HCT116 (cell line): ENCODE data around the gene ARHGAP31. TPM values are rescaled to one million over a fixed set of nuclear protein-coding genes. Genes with fewer than 3 reads are reported as not detected.

ENCODE experiments used
- ATAC-seq: fragments of 200-7000 bp; cut with Tn5 transposase; 2 replicates; pipeline ENCODE4 v1.9.1; 2020; ENCODE audit warnings: mild to moderate bottlenecking, moderate library complexity
- BruUV-seq: library from RNA; stranded (reverse); fragments of 400-500 nt; replicated peaks from 2 replicates; lab custom pipeline; 2021; lab: Mats Ljungman, UMichigan
- CTCF ChIA-PET: fragments of 300-600 bp; sonication (Branson Sonifier 250); formaldehyde crosslinking; loops from one replicate; lab custom pipeline; 2021; ENCODE audit warnings: antibody characterized with exemption; lab: Charles Lee
- POLR2A ChIA-PET: fragments of 300-600, 350-600 bp; sonication (Branson Sonifier 250); formaldehyde crosslinking; loops from one replicate; lab custom pipeline; 2021; ENCODE audit warnings: antibody characterized with exemption; lab: Charles Lee
- RAD21 ChIA-PET, 2 experiments: fragments of 300-600 bp; sonication (Branson Sonifier 250); formaldehyde crosslinking; loops; one replicate each; lab custom pipeline; 2023; ENCODE audit warnings: low total read pairs in 2 of 2; ENCODE audit not compliant: uncharacterized antibody in 2 of 2, unreplicated experiment in 2 of 2, low non-redundant PET in 1 of 2; lab: Charles Lee
- DNase-seq: peaks from one replicate; pipeline ENCODE4 v3.0.0-alpha.2; 2010; ENCODE audit warnings: low read depth, low spot score
- H2AFZ ChIP-seq: fragments of 200-600 bp; shearing (Covaris generic), sonication (generic); 2 replicates; pipeline ENCODE4 v1.6.1; 2017; ENCODE audit warnings: low read depth, mixed run types, mixed read lengths, antibody characterized with exemption, low read length; ENCODE audit not compliant: poor library complexity, severe bottlenecking
- H3K27ac ChIP-seq: 2 replicates; pipeline ENCODE4 v1.5.1; 2012; ENCODE audit warnings: low read depth, low read length
- H3K27me3 ChIP-seq: fragments of 200-600 bp; sonication (generic); 2 replicates; pipeline ENCODE4 v1.6.1; 2016; ENCODE audit warnings: mixed run types, low read length, mixed read lengths; ENCODE audit not compliant: insufficient read depth
- H3K36me3 ChIP-seq, 2 experiments: fragments of 200-500 bp in 1 of 2; fragments of 200-600 bp in 1 of 2; sonication (Bioruptor generic) in 1 of 2; sonication (generic) in 1 of 2; 2 replicates each; pipeline versions ENCODE4 v1.5.1 to v1.6.1; 2014 to 2016; ENCODE audit warnings: low read length in 2 of 2, inconsistent platforms in 1 of 2, mixed read lengths in 1 of 2, mixed run types in 1 of 2; ENCODE audit not compliant: insufficient read depth in 2 of 2, control insufficient read depth in 1 of 2
- H3K4me1 ChIP-seq, 2 experiments: fragments of 200-600 bp in 1 of 2; sonication (generic) in 1 of 2; 2 replicates each; pipeline versions ENCODE4 v1.5.1 to v1.6.1; 2012 to 2017; ENCODE audit warnings: low read length in 2 of 2, inconsistent platforms in 1 of 2, mild to moderate bottlenecking in 1 of 2, mixed read lengths in 1 of 2, mixed run types in 1 of 2, moderate library complexity in 1 of 2; ENCODE audit not compliant: insufficient read depth in 2 of 2, control insufficient read depth in 1 of 2
- H3K4me2 ChIP-seq: fragments of 200-600 bp; sonication (generic); 2 replicates; pipeline ENCODE4 v1.6.1; 2017; ENCODE audit warnings: mixed run types, low read length, mixed read lengths
- H3K4me3 ChIP-seq, 2 experiments: fragments of 200-600 bp in 1 of 2; sonication (generic) in 1 of 2; replicated peaks in 1 of 2; 2 replicates each; pipeline ENCODE4 v1.5.1; 2011 to 2016; ENCODE audit warnings: low read length in 2 of 2, control low read depth in 1 of 2, low read depth in 1 of 2, mild to moderate bottlenecking in 1 of 2, mixed read lengths in 1 of 2, mixed run types in 1 of 2
- H3K79me2 ChIP-seq: fragments of 200-600 bp; sonication (generic); 2 replicates; pipeline ENCODE4 v1.6.1; 2017; ENCODE audit warnings: mild to moderate bottlenecking, mixed run types, low read length, moderate library complexity, mixed read lengths; ENCODE audit not compliant: insufficient read depth
- H3K9ac ChIP-seq: fragments of 200-600 bp; sonication (generic); 2 replicates; pipeline ENCODE4 v1.6.1; 2016; ENCODE audit warnings: low read length, mixed read lengths
- H3K9me2 ChIP-seq: fragments of 200-600 bp; sonication (generic), shearing (Covaris generic); 2 replicates; pipeline ENCODE4 v1.6.1; 2017; ENCODE audit warnings: mixed run types, mild to moderate bottlenecking, moderate library complexity; ENCODE audit not compliant: insufficient read depth
- H3K9me3 ChIP-seq, 2 experiments: fragments of 200-500 bp in 1 of 2; fragments of 200-600 bp in 1 of 2; sonication (Bioruptor generic) in 1 of 2; sonication (generic) in 1 of 2; 2 replicates each; pipeline ENCODE4 v1.6.1; 2014 to 2017; ENCODE audit warnings: low read length in 2 of 2, mixed read lengths in 2 of 2, inconsistent platforms in 1 of 2, low read depth in 1 of 2, mild to moderate bottlenecking in 1 of 2, mixed run types in 1 of 2, moderate library complexity in 1 of 2; ENCODE audit not compliant: control insufficient read depth in 1 of 2, insufficient read depth in 1 of 2
- H4K20me1 ChIP-seq: fragments of 200-600 bp; sonication (generic), shearing (Covaris generic); 2 replicates; pipeline ENCODE4 v1.6.1; 2017; ENCODE audit warnings: mixed run types, mild to moderate bottlenecking, moderate library complexity; ENCODE audit not compliant: insufficient read depth
- CBX3 ChIP-seq: IDR thresholded peaks from 2 replicates; pipeline ENCODE4 v1.6.1; 2012; ENCODE audit warnings: low read depth
- CTCF ChIP-seq, 3 experiments: fragments of 200-600 bp in 1 of 3; sonication (generic) in 1 of 3; IDR thresholded peaks in 2 of 3; conservative IDR thresholded peaks in 1 of 3; 2 replicates each; pipeline ENCODE4 v1.5.1; 2012 to 2017; ENCODE audit warnings: low read depth in 2 of 3, low read length in 2 of 3, antibody characterized with exemption in 1 of 3, borderline replicate concordance in 1 of 3, control low read depth in 1 of 3, mild to moderate bottlenecking in 1 of 3, mixed read lengths in 1 of 3, mixed run types in 1 of 3, moderate library complexity in 1 of 3; ENCODE audit not compliant: insufficient read depth in 1 of 3
- JUND ChIP-seq: IDR thresholded peaks from 2 replicates; pipeline ENCODE4 v1.6.1; 2012
- MAX ChIP-seq: IDR thresholded peaks from 2 replicates; pipeline ENCODE4 v1.6.1; 2012
- POLR2A ChIP-seq: IDR thresholded peaks from 2 replicates; pipeline ENCODE4 v1.7.0; 2011; ENCODE audit warnings: borderline replicate concordance; ENCODE audit not compliant: insufficient read depth, insufficient read length; ENCODE audit errors: extremely low read depth
- POLR2AphosphoS5 ChIP-seq: IDR thresholded peaks from 2 replicates; pipeline ENCODE4 v1.6.1; 2011; ENCODE audit warnings: mild to moderate bottlenecking, low read depth, low read length, moderate library complexity
- REST ChIP-seq: IDR thresholded peaks from 2 replicates; pipeline ENCODE4 v1.6.1; 2012; ENCODE audit warnings: low read depth
- SP1 ChIP-seq: IDR thresholded peaks from 2 replicates; pipeline ENCODE4 v1.6.1; 2012; ENCODE audit warnings: low read depth
- TCF7L2 ChIP-seq: IDR thresholded peaks from 2 replicates; pipeline ENCODE4 v1.7.0; 2011; ENCODE audit warnings: borderline replicate concordance, inconsistent platforms; ENCODE audit not compliant: insufficient read depth, insufficient read length; ENCODE audit errors: extremely low read depth
- YY1 ChIP-seq: IDR thresholded peaks from 2 replicates; pipeline ENCODE4 v1.6.1; 2011; ENCODE audit warnings: low read length, low read depth, moderate library complexity, mild to moderate bottlenecking; ENCODE audit not compliant: insufficient replicate concordance; ENCODE audit errors: extremely low read depth
- ZFX ChIP-seq: fragments of 450-650 bp; IDR thresholded peaks from 2 replicates; pipeline ENCODE4 v1.6.1; 2017
- intact Hi-C: fragments of 100-400 bp; cut with micrococcal nuclease; formaldehyde crosslinking; loops from 2 replicates; pipeline ENCODE4 v1.10.0; 2022
- total RNA-seq: library from RNA; stranded (reverse); gene quantifications from one replicate; pipeline ENCODE4 v1.2.1, GENCODE V29; 2021; ENCODE audit not compliant: unreplicated experiment

The ARHGAP31 gene
- total RNA-seq, 1 experiment from 2014 or later, result 0.93 TPM

GRCh38 chr3:119322835-119323722 lies 28.9 kb downstream of the ARHGAP31 start (continued):
- TF ChIP-seq REST, result no peak
- TF ChIP-seq JUND, result peak; percentile 55
- TF ChIP-seq SP1, result peak; percentile 44; the same call in 1 of the 2 replicates
- peak; percentile 10 for TF ChIP-seq YY1

GRCh38 chr3:119323723-119324085 lies 29.5 kb downstream of the ARHGAP31 start:
- H3K9ac ChIP-seq, result peak overlapping the region; percentile 80
- ChIA-PET RAD21 (no interaction called here), CTCF (no interaction called here), POLR2A (no interaction called here)
- H3K27ac ChIP-seq, result peak overlapping the region; percentile 81
- H3K36me3 ChIP-seq, result no peaks in the 10 kb centered on the region
- intact Hi-C loops, result no loop called here
- H2AFZ ChIP-seq, result peak overlapping the region; percentile 84
- H3K4me2 ChIP-seq, result peak overlapping the region; percentile 97
- BruUV-seq, result TSS peak; percentile 82
- peaks cover 15 to 20% of the 10 kb centered on the region in 2 experiments; a peak in 3 of 4 replicates for H3K4me1 ChIP-seq
- no peaks in the 10 kb centered on the region for H3K9me3 ChIP-seq
- no peak for ATAC-seq
- H4K20me1 ChIP-seq, result no peaks in the 10 kb centered on the region
- no peaks in the 10 kb centered on the region for H3K79me2 ChIP-seq
- H3K27me3 ChIP-seq, result no peaks in the 10 kb centered on the region
- no peak for DNase-seq
- H3K9me2 ChIP-seq, result no peaks in the 10 kb centered on the region
- peak overlapping the region; percentile 58 to 73 for H3K4me3 ChIP-seq
- TF ChIP-seq POLR2A, result no peak
- no peak for TF ChIP-seq CBX3
- no peak for TF ChIP-seq REST
- TF ChIP-seq TCF7L2, result no peak
- no peak for TF ChIP-seq MAX
- TF ChIP-seq JUND, result no peak
- TF ChIP-seq ZFX, result no peak
- no peak for TF ChIP-seq CTCF (IDR thresholded peaks at IDR 0.05 in 2 of 3, conservative IDR thresholded peaks at IDR 0.05 in 1 of 3; ENCODE audit: borderline replicate concordance in 1 of 3, insufficient read depth in 1 of 3, low read depth in 2 of 3, low read length in 2 of 3)
- TF ChIP-seq POLR2AphosphoS5, result no peak
